Stomach (tissue), 4 donors: Measurements from ENCODE around the gene MPP4.

ENCODE experiments used
- CTCF ChIP-seq, 7 experiments: fragments of 450-650 bp in 4 of 7; fragments of 200-600 bp in 3 of 7; sonication (generic) in 3 of 7; IDR thresholded peaks; one replicate each; pipeline ENCODE4 v1.5.1; 2016 to 2019; ENCODE audit warnings: antibody characterized with exemption in 7 of 7, control low read depth in 2 of 7, mild to moderate bottlenecking in 1 of 7
- POLR2A ChIP-seq, 4 donors: fragments of 450-650 bp; IDR thresholded peaks; one replicate each; pipeline ENCODE4 v1.6.1; 2016; ENCODE audit warnings: antibody characterized with exemption in 4 of 4, control low read depth in 2 of 4, mild to moderate bottlenecking in 1 of 4, moderate library complexity in 1 of 4

GRCh38 chr2:201709747-201710146 is 11.3 kb upstream of the MPP4 start:
- no peak for TF ChIP-seq CTCF (IDR thresholded peaks at IDR 0.05)
- TF ChIP-seq POLR2A (IDR thresholded peaks at IDR 0.05), result no peak
